SK-N-MC (cell line): Measurements from ENCODE around the gene NTRK2.

Experiments
- EZH2 ChIP-seq: fragments of 200-600 bp; sonication (generic); IDR thresholded peaks from one replicate; pipeline ENCODE4 v1.6.1; 2017; ENCODE audit warnings: antibody characterized with exemption
- FOXP2 ChIP-seq: optimal IDR thresholded peaks from 2 replicates; pipeline ENCODE3; 2011; ENCODE audit warnings: mild to moderate bottlenecking, moderate library complexity; ENCODE audit not compliant: insufficient read depth; ENCODE audit errors: extremely low read length, control extremely low read depth
- POLR2AphosphoS5 ChIP-seq: IDR thresholded peaks from 2 replicates; pipeline ENCODE4 v1.6.1; 2012; ENCODE audit warnings: mild to moderate bottlenecking, low read depth, low read length, borderline replicate concordance

GRCh38 chr9:85046475-85046874 lies 376.9 kb downstream of the NTRK2 start:
- TF ChIP-seq POLR2AphosphoS5 (no peak), EZH2 (no peak), FOXP2 (no peak)
